Smooth muscle cell (in vitro differentiated cells): ENCODE data around the gene CXCL6. TPM values are rescaled to one million over a fixed set of nuclear protein-coding genes. Genes with fewer than 3 reads are reported as not detected.

Experiments
- DNase-seq: peaks from one replicate; lab custom pipeline; 2025; ENCODE audit not compliant: unreplicated experiment; lab: John Stamatoyannopoulos, UW
- H2AFZ ChIP-seq: fragments of 200-600 bp; sonication (generic); 2 replicates; pipeline ENCODE4 v1.6.0; 2016; ENCODE audit warnings: antibody characterized with exemption, low read depth, mild to moderate bottlenecking
- H3F3A ChIP-seq: fragments of 200-600 bp; sonication (generic); 2 replicates; pipeline ENCODE4 v1.6.0; 2017; ENCODE audit warnings: antibody characterized with exemption, low read depth
- H3K27ac ChIP-seq: fragments of 200-600 bp; sonication (generic); 2 replicates; pipeline ENCODE4 v1.5.1; 2016; ENCODE audit warnings: low read depth, mild to moderate bottlenecking
- H3K27me3 ChIP-seq: fragments of 200-600 bp; sonication (generic); 2 replicates; pipeline ENCODE4 v1.6.1; 2016; ENCODE audit warnings: low read depth, mild to moderate bottlenecking
- H3K36me3 ChIP-seq: fragments of 200-600 bp; sonication (generic); 2 replicates; pipeline ENCODE4 v1.5.1; 2016; ENCODE audit warnings: low read depth
- H3K4me1 ChIP-seq: fragments of 200-600 bp; sonication (generic); 2 replicates; pipeline ENCODE4 v1.5.1; 2016; ENCODE audit warnings: low read depth
- H3K4me2 ChIP-seq: fragments of 200-600 bp; sonication (generic); 2 replicates; pipeline ENCODE4 v1.6.0; 2016; ENCODE audit warnings: mild to moderate bottlenecking
- H3K4me3 ChIP-seq: fragments of 200-600 bp; sonication (generic); 2 replicates; pipeline ENCODE4 v1.5.1; 2016; ENCODE audit warnings: mild to moderate bottlenecking
- H3K79me2 ChIP-seq: fragments of 200-600 bp; sonication (generic); 2 replicates; pipeline ENCODE4 v1.6.0; 2016; ENCODE audit warnings: low read depth, mild to moderate bottlenecking
- H3K9ac ChIP-seq: fragments of 200-600 bp; sonication (generic); 2 replicates; pipeline ENCODE4 v1.6.0; 2016; ENCODE audit warnings: low read depth
- H3K9me3 ChIP-seq: fragments of 200-600 bp; sonication (generic); replicated peaks from 2 replicates; pipeline ENCODE4 v1.5.1; 2016; ENCODE audit warnings: low read depth
- H4K20me1 ChIP-seq: fragments of 200-600 bp; sonication (generic); 2 replicates; pipeline ENCODE4 v1.6.0; 2016; ENCODE audit warnings: low read depth
- WGBS: methylation state at CpG from one replicate; pipeline ENCODE4 v1.1.7; 2016; ENCODE audit warnings: low lambda C conversion rate; 5-methylcytosine and 5-hydroxymethylcytosine counted together
- polyA plus RNA-seq: library from polyadenylated mRNA; unstranded; fragments of >200 nt; fragmentation: Nextera tagmentation; extraction: Ambion mirVana; gene quantifications from 2 replicates; pipeline ENCODE4 v1.2.1, GENCODE V29; 2016
- total RNA-seq: library from RNA; depleted of rRNA; stranded (reverse); fragments of >200 nt; gene quantifications from 2 replicates; pipeline ENCODE4 v1.2.3, GENCODE V29; 2014
- TF ChIP-seq, protein P1 (sequence below): fragments of 200-600 bp; sonication (generic); IDR thresholded peaks from 2 replicates; pipeline ENCODE4 v1.5.1; 2017; ENCODE audit warnings: borderline replicate concordance, mild to moderate bottlenecking, antibody characterized with exemption; ENCODE audit not compliant: insufficient read depth, poor library complexity, severe bottlenecking

Gene CXCL6
- total and polyA plus RNA-seq, 2 experiments from 2014 or later, result 30.6 to 31.7 TPM

GRCh38 chr4:73843369-73843768 lies 6.9 kb downstream of the CXCL6 start:
- Histone ChIP-seq H2AFZ (no peak overlapping the region), H3K36me3 (no peaks in the 10 kb centered on the region), H3K27me3 (peaks cover 17% of the 10 kb centered on the region), H3K27ac (no peak overlapping the region), H4K20me1 (no peaks in the 10 kb centered on the region), H3K4me1 (no peaks in the 10 kb centered on the region), H3K79me2 (no peaks in the 10 kb centered on the region), H3F3A (no peaks in the 10 kb centered on the region), H3K9ac (no peak overlapping the region), H3K4me2 (no peak overlapping the region), H3K9me3 (no peaks in the 10 kb centered on the region), H3K4me3 (no peak overlapping the region)
- DNase-seq, result no peak
- TF ChIP-seq, protein P1, sequence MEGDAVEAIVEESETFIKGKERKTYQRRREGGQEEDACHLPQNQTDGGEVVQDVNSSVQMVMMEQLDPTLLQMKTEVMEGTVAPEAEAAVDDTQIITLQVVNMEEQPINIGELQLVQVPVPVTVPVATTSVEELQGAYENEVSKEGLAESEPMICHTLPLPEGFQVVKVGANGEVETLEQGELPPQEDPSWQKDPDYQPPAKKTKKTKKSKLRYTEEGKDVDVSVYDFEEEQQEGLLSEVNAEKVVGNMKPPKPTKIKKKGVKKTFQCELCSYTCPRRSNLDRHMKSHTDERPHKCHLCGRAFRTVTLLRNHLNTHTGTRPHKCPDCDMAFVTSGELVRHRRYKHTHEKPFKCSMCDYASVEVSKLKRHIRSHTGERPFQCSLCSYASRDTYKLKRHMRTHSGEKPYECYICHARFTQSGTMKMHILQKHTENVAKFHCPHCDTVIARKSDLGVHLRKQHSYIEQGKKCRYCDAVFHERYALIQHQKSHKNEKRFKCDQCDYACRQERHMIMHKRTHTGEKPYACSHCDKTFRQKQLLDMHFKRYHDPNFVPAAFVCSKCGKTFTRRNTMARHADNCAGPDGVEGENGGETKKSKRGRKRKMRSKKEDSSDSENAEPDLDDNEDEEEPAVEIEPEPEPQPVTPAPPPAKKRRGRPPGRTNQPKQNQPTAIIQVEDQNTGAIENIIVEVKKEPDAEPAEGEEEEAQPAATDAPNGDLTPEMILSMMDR, result no peak

GRCh38 chr4:73844345-73844744 lies 7.9 kb downstream of the CXCL6 start:
- H3K79me2 ChIP-seq, result no peaks in the 10 kb centered on the region
- H3K4me3 ChIP-seq, result no peak overlapping the region
- H3F3A ChIP-seq, result no peaks in the 10 kb centered on the region
- H4K20me1 ChIP-seq, result no peaks in the 10 kb centered on the region
- 63% methylated on average over 3 of the region's 3 CpGs for WGBS
- no peak overlapping the region for H3K27ac ChIP-seq
- no peak for DNase-seq
- no peaks in the 10 kb centered on the region for H3K9me3 ChIP-seq
- TF ChIP-seq, protein P1, result no peak
- H3K4me2 ChIP-seq, result no peak overlapping the region
- H3K4me1 ChIP-seq, result no peaks in the 10 kb centered on the region
- H3K9ac ChIP-seq, result no peak overlapping the region
- no peak overlapping the region for H2AFZ ChIP-seq
- peaks cover 13% of the 10 kb centered on the region for H3K27me3 ChIP-seq
- H3K36me3 ChIP-seq, result no peaks in the 10 kb centered on the region

GRCh38 chr4:73844806-73845205 lies 8.3 kb downstream of the CXCL6 start:
- peaks cover 12% of the 10 kb centered on the region for H3K27me3 ChIP-seq
- H3K9me3 ChIP-seq, result no peaks in the 10 kb centered on the region
- TF ChIP-seq, protein P1, result no peak
- H3K4me3 ChIP-seq, result no peak overlapping the region
- no peaks in the 10 kb centered on the region for H3K79me2 ChIP-seq
- no peaks in the 10 kb centered on the region for H3K36me3 ChIP-seq
- H4K20me1 ChIP-seq, result no peaks in the 10 kb centered on the region
- H2AFZ ChIP-seq, result no peak overlapping the region
- no peak overlapping the region for H3K4me2 ChIP-seq
- 66% methylated on average over 2 of the region's 2 CpGs for WGBS
- no peak overlapping the region for H3K27ac ChIP-seq
- H3F3A ChIP-seq, result no peaks in the 10 kb centered on the region
- H3K4me1 ChIP-seq, result no peaks in the 10 kb centered on the region
- no peak overlapping the region for H3K9ac ChIP-seq
- no peak for DNase-seq

GRCh38 chr4:73847526-73848182 lies 11.2 kb downstream of the CXCL6 start:
- H3K9me3 ChIP-seq, result no peaks in the 10 kb centered on the region
- 81% methylated on average over 3 of the region's 3 CpGs for WGBS
- no peaks in the 10 kb centered on the region for H3K36me3 ChIP-seq
- DNase-seq, result no peak
- H4K20me1 ChIP-seq, result no peaks in the 10 kb centered on the region
- no peak overlapping the region for H3K4me3 ChIP-seq
- no peak overlapping the region for H3K4me2 ChIP-seq
- peaks cover 22% of the 10 kb centered on the region for H3K27me3 ChIP-seq
- no peak overlapping the region for H2AFZ ChIP-seq
- H3K27ac ChIP-seq, result no peak overlapping the region
- no peaks in the 10 kb centered on the region for H3F3A ChIP-seq
- H3K79me2 ChIP-seq, result no peaks in the 10 kb centered on the region
- no peak overlapping the region for H3K9ac ChIP-seq
- no peaks in the 10 kb centered on the region for H3K4me1 ChIP-seq
- TF ChIP-seq, protein P1, result no peak
